HepG2 (cell line): Measurements from ENCODE around the gene SHISA6. TPM values are rescaled to one million over a fixed set of nuclear protein-coding genes. Genes with fewer than 3 reads are reported as not detected.

ENCODE experiments used
- ATAC-seq: fragments of 200-7000 bp; cut with Tn5 transposase; 3 replicates; pipeline ENCODE4 v1.9.1; 2020; ENCODE audit warnings: mild to moderate bottlenecking, moderate library complexity
- BruUV-seq: library from RNA; stranded (reverse); fragments of 400-500 nt; replicated peaks from 2 replicates; lab custom pipeline; 2021; lab: Mats Ljungman, UMichigan
- CTCF ChIA-PET: fragments of 300-600 bp; formaldehyde crosslinking; extraction: SDS; loops from one replicate; lab custom pipeline; 2021; ENCODE audit warnings: low total read pairs, inconsistent platforms, low intra/inter-chr PET ratio; lab: Yijun Ruan, JAX
- POLR2A ChIA-PET: fragments of 350-600 bp; sonication (Branson Sonifier 250); formaldehyde crosslinking; loops from one replicate; lab custom pipeline; 2020; ENCODE audit warnings: antibody characterized with exemption, inconsistent platforms; lab: Yijun Ruan, JAX
- DNase-seq: peaks from one replicate; pipeline ENCODE4 v3.0.0-alpha.2; 2015; ENCODE audit warnings: low spot score
- FAIRE-seq: peaks from 3 replicates; lab custom pipeline; 2011; peaks lifted over from hg19 to GRCh38; lab: Jason Lieb, UNC
- H2AFZ ChIP-seq: one replicate; pipeline ENCODE4 v1.6.1; 2011; ENCODE audit warnings: low read length, inconsistent platforms
- H3K27ac ChIP-seq: fragments of 300-600 bp; 3 replicates; pipeline ENCODE4 v1.8.0; 2011; ENCODE audit warnings: mixed run types, mild to moderate bottlenecking, mixed read lengths, low read length, inconsistent platforms; ENCODE audit not compliant: insufficient read depth; ENCODE audit errors: extremely low read length
- H3K27me3 ChIP-seq, 2 experiments: fragments of 200-600 bp in 1 of 2; 2 replicates in 1 of 2; 3 replicates in 1 of 2; pipeline versions ENCODE4 v1.6.0 to v1.8.0; 2011; ENCODE audit warnings: low read length in 2 of 2, mild to moderate bottlenecking in 2 of 2, moderate library complexity in 2 of 2, inconsistent platforms in 1 of 2; ENCODE audit not compliant: insufficient read depth in 2 of 2, control insufficient read depth in 1 of 2
- H3K36me3 ChIP-seq, 2 experiments: fragments of 200-600 bp in 1 of 2; replicated peaks in 1 of 2; 2 replicates in 1 of 2; 3 replicates in 1 of 2; pipeline versions ENCODE4 v1.5.1 to v1.8.0; 2011; ENCODE audit warnings: low read length in 2 of 2, inconsistent platforms in 1 of 2; ENCODE audit not compliant: insufficient read depth in 2 of 2, control insufficient read depth in 1 of 2
- H3K4me1 ChIP-seq: 2 replicates; pipeline ENCODE4 v1.5.1; 2012; ENCODE audit warnings: low read length, inconsistent platforms; ENCODE audit not compliant: insufficient read depth
- H3K4me2 ChIP-seq: 2 replicates; pipeline ENCODE4 v1.6.0; 2011; ENCODE audit warnings: low read depth, low read length, inconsistent platforms
- H3K4me3 ChIP-seq, 3 experiments: fragments of 200-600 bp in 1 of 3; sonication (generic), shearing (Covaris generic) in 1 of 3; replicated peaks in 1 of 3; 2 replicates each; pipeline ENCODE4 v1.5.1; 2011 to 2016; ENCODE audit warnings: low read length in 3 of 3, inconsistent platforms in 2 of 3, low read depth in 2 of 3, mild to moderate bottlenecking in 2 of 3, control low read depth in 1 of 3, mixed read lengths in 1 of 3; ENCODE audit not compliant: insufficient read depth in 1 of 3
- H3K79me2 ChIP-seq: one replicate; pipeline ENCODE4 v1.6.1; 2011; ENCODE audit warnings: low read length, inconsistent platforms; ENCODE audit not compliant: insufficient read depth
- H3K9ac ChIP-seq: 2 replicates; pipeline ENCODE4 v1.6.0; 2011; ENCODE audit warnings: mild to moderate bottlenecking, low read depth, low read length, inconsistent platforms; ENCODE audit not compliant: insufficient read depth
- H3K9me3 ChIP-seq: 2 replicates; pipeline ENCODE4 v1.5.1; 2012; ENCODE audit warnings: mild to moderate bottlenecking, low read length
- H4K20me1 ChIP-seq: 2 replicates; pipeline ENCODE4 v1.6.0; 2011; ENCODE audit warnings: inconsistent platforms, mild to moderate bottlenecking, low read length, moderate library complexity; ENCODE audit not compliant: insufficient read depth
- E2F2 ChIP-seq: sonication (generic); formaldehyde crosslinking; IDR thresholded peaks from 2 replicates; pipeline ENCODE4 v1.4.0; 2020; ENCODE audit warnings: missing genetic modification reagents, borderline replicate concordance
- GLMP ChIP-seq: sonication (generic); formaldehyde crosslinking; IDR thresholded peaks from 2 replicates; pipeline ENCODE4 v1.9.0; 2021; ENCODE audit warnings: missing genetic modification reagents, mild to moderate bottlenecking, borderline replicate concordance
- ISL2 ChIP-seq: sonication (generic); formaldehyde crosslinking; IDR thresholded peaks from 2 replicates; pipeline ENCODE4 v1.5.0; 2020; ENCODE audit warnings: missing genetic modification reagents
- XBP1 ChIP-seq: sonication (generic); formaldehyde crosslinking; IDR thresholded peaks from 2 replicates; pipeline ENCODE4 v1.5.0; 2020; ENCODE audit warnings: missing genetic modification reagents
- XRCC5 ChIP-seq: fragments of 200-400 bp; formaldehyde crosslinking; optimal IDR thresholded peaks from 2 replicates; pipeline ENCODE3; 2017; ENCODE audit warnings: mild to moderate bottlenecking, low read length
- ZNF264 ChIP-seq: sonication (generic); formaldehyde crosslinking; IDR thresholded peaks from 2 replicates; pipeline ENCODE4 v1.4.0; 2020; ENCODE audit warnings: missing genetic modification reagents
- ZNF335 ChIP-seq: sonication (generic); formaldehyde crosslinking; IDR thresholded peaks from 2 replicates; pipeline ENCODE4 v1.4.0; 2020; ENCODE audit warnings: missing genetic modification reagents
- ZNF350 ChIP-seq: sonication (generic); formaldehyde crosslinking; IDR thresholded peaks from 2 replicates; pipeline ENCODE4 v1.4.0; 2020; ENCODE audit warnings: mild to moderate bottlenecking, low read depth, missing genetic modification reagents, borderline replicate concordance
- ZNF414 ChIP-seq: sonication (generic); formaldehyde crosslinking; IDR thresholded peaks from 2 replicates; pipeline ENCODE4 v1.5.0; 2020; ENCODE audit warnings: missing genetic modification reagents
- ZNF432 ChIP-seq: sonication (generic); formaldehyde crosslinking; IDR thresholded peaks from 2 replicates; pipeline ENCODE4 v1.5.0; 2020; ENCODE audit warnings: missing genetic modification reagents, mild to moderate bottlenecking, borderline replicate concordance
- ZNF530 ChIP-seq: sonication (generic); formaldehyde crosslinking; IDR thresholded peaks from 2 replicates; pipeline ENCODE4 v1.5.0; 2020; ENCODE audit warnings: low read depth, mild to moderate bottlenecking, missing genetic modification reagents
- ZNF577 ChIP-seq: sonication (generic); formaldehyde crosslinking; IDR thresholded peaks from 2 replicates; pipeline ENCODE4 v1.4.0; 2020; ENCODE audit warnings: mild to moderate bottlenecking, low read depth, missing genetic modification reagents, borderline replicate concordance
- WGBS: methylation state at CpG from one replicate; pipeline ENCODE4 v1.1.6; 2017; ENCODE audit warnings: low lambda C conversion rate; 5-methylcytosine and 5-hydroxymethylcytosine counted together
- in situ Hi-C: cut with HindIII; loops from 2 replicates; pipeline ENCODE4 v1.10.0; 2017; ENCODE audit warnings: low pct_unique_long_range_greater_than_20kb; ENCODE audit not compliant: extremely low pct_ligation_motif_present
- intact Hi-C: fragments of 100-400 bp; cut with micrococcal nuclease; formaldehyde crosslinking; loops from one replicate; pipeline ENCODE4 v1.10.0; 2022; ENCODE audit not compliant: unreplicated experiment
- polyA plus RNA-seq, 8 experiments: library from polyadenylated mRNA; depleted of rRNA in 3 of 8; stranded (reverse) in 7 of 8; unstranded in 1 of 8; fragments of >200 nt; fragmentation: Illumina TruSeq in 4 of 8; extraction: Trizol in 4 of 8; gene quantifications; 2 replicates each; pipeline versions ENCODE4 v1.2.1 to v1.2.3, GENCODE V29; 2011 to 2016; ENCODE audit warnings: low read depth in 4 of 8, missing spikeins in 1 of 8, mixed read lengths in 1 of 8; ENCODE audit not compliant: insufficient read depth in 1 of 8
- total RNA-seq, 5 experiments: library from RNA; depleted of rRNA; stranded (reverse); fragments of >200 nt; fragmentation: Illumina TruSeq; extraction: Trizol; gene quantifications; 2 replicates each; pipeline ENCODE4 v1.2.3, GENCODE V29; 2016; ENCODE audit warnings: low read depth in 1 of 5

Gene SHISA6
- total and polyA plus RNA-seq, 2 of the 13 experiments (the other 11 are each of a cell fraction or from before 2014, with no cell fraction given) = not detected

GRCh38 chr17:11324846-11325420, 83.9 kb downstream of the SHISA6 start (continued):
- no peak for TF ChIP-seq E2F2 (CRISPR knock-in tag)
- TF ChIP-seq, all 625 proteins: peak for 0

- ATAC-seq = no peak
- intact Hi-C loops = no loop called here
- POLR2A ChIA-PET = no interaction called here
These were observed 85.5 kb downstream of the SHISA6 start for GRCh38 chr17:11326492-11326891.

More at GRCh38 chr17:11326492-11326891, 85.5 kb downstream of the SHISA6 start:
- in situ Hi-C loops = no loop called here
- BruUV-seq = no TSS peak
- H3K36me3 ChIP-seq = no peaks in the 10 kb centered on the region
- no peaks in the 10 kb centered on the region; a peak in 1 of 5 replicates for H3K27me3 ChIP-seq
- no peak overlapping the region for H3K4me3 ChIP-seq
- no peak overlapping the region for H2AFZ ChIP-seq
- CTCF ChIA-PET = no interaction called here
- H3K9me3 ChIP-seq = no peaks in the 10 kb centered on the region
- H4K20me1 ChIP-seq = no peaks in the 10 kb centered on the region; the same call in 1 of the 2 replicates
- TF ChIP-seq XBP1 (CRISPR knock-in tag) = no peak
- TF ChIP-seq ZNF577 (CRISPR knock-in tag) = no peak
- no peak for TF ChIP-seq GLMP (CRISPR knock-in tag)
- TF ChIP-seq ZNF335 (CRISPR knock-in tag) = no peak
- TF ChIP-seq ISL2 (CRISPR knock-in tag) = no peak
- no peak for TF ChIP-seq XRCC5
- TF ChIP-seq ZNF350 (CRISPR knock-in tag) = no peak
- TF ChIP-seq ZNF530 (CRISPR knock-in tag) = no peak
- TF ChIP-seq ZNF264 = no peak
- no peak for TF ChIP-seq ZNF432 (CRISPR knock-in tag)
- no peak for TF ChIP-seq ZNF414 (CRISPR knock-in tag)
- H3K79me2 ChIP-seq = no peaks in the 10 kb centered on the region
- DNase-seq (no peak), FAIRE-seq (no peak)
- WGBS = 67% methylated on average over 5 of the region's 5 CpGs
- no peak overlapping the region for H3K4me2 ChIP-seq
- no peaks in the 10 kb centered on the region for H3K4me1 ChIP-seq
- H3K27ac ChIP-seq = no peak overlapping the region
- no peak overlapping the region for H3K9ac ChIP-seq
